DOHH2 (cell line): Measurements from ENCODE around the gene TDRD9.

Experiments
- EZH2phosphoT487 ChIP-seq: fragments of 200-600 bp; sonication (generic); IDR thresholded peaks from 2 replicates; pipeline ENCODE4 v1.6.1; 2017; ENCODE audit warnings: borderline replicate concordance, mild to moderate bottlenecking, antibody characterized with exemption, low read length, moderate library complexity, mixed read lengths
- TF ChIP-seq, protein P1 (sequence below): fragments of 200-600 bp; sonication (generic); IDR thresholded peaks from one replicate; pipeline ENCODE4 v1.5.1; 2014; ENCODE audit warnings: antibody characterized with exemption, mild to moderate bottlenecking, low read depth, low read length; ENCODE audit not compliant: poor library complexity, severe bottlenecking

DNA sequence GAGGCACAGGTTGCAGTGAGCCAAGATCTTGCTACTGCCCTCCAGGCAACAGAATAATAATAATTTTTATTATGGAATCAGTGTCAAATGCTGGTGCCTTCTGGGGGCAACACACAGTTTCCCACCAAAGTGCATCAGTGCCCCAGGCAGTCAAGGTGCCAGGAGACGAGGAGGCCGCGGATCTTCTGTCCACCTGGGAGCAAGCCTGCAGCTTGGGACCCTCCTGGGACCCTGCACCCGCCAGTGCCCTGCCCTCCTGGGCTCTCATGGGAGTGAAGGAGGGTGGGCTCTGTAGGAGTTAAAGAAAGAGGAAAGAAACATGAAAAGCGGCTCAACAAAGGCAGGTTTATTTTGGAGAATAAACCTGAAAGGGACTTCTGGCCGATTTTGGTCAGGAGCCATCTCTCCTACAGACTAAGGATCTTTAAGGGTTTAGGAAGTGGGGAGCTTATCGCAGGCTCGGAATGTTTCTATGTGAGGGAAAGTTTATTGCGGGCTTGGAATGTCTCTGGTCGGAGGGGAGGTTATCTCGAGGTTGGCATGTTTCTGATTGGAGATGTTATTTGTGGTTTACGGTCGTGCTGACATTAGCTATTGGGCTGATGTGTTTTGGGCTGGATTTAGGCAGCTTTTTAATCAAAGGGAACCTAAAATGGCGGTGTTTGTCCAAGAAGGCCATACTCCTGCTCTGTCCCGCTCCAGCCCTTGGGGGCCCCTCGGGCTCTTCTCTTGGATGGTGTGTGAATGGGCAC, 156.2 kb downstream of the TDRD9 start:
- TF ChIP-seq, protein P1, sequence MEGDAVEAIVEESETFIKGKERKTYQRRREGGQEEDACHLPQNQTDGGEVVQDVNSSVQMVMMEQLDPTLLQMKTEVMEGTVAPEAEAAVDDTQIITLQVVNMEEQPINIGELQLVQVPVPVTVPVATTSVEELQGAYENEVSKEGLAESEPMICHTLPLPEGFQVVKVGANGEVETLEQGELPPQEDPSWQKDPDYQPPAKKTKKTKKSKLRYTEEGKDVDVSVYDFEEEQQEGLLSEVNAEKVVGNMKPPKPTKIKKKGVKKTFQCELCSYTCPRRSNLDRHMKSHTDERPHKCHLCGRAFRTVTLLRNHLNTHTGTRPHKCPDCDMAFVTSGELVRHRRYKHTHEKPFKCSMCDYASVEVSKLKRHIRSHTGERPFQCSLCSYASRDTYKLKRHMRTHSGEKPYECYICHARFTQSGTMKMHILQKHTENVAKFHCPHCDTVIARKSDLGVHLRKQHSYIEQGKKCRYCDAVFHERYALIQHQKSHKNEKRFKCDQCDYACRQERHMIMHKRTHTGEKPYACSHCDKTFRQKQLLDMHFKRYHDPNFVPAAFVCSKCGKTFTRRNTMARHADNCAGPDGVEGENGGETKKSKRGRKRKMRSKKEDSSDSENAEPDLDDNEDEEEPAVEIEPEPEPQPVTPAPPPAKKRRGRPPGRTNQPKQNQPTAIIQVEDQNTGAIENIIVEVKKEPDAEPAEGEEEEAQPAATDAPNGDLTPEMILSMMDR: no peak
- no peak for TF ChIP-seq EZH2phosphoT487
